Measurements from ENCODE around the gene HK1. TPM values are rescaled to one million over a fixed set of nuclear protein-coding genes. Genes with fewer than 3 reads are reported as not detected.
"Not testable (repeated sequence)": the region's sequence is repeated elsewhere in the genome, so short reads cannot be mapped to it uniquely, and the experiment has no call there.

The HK1 gene
- 137 and 139 TPM in 2 replicates for total RNA-seq

DNA sequence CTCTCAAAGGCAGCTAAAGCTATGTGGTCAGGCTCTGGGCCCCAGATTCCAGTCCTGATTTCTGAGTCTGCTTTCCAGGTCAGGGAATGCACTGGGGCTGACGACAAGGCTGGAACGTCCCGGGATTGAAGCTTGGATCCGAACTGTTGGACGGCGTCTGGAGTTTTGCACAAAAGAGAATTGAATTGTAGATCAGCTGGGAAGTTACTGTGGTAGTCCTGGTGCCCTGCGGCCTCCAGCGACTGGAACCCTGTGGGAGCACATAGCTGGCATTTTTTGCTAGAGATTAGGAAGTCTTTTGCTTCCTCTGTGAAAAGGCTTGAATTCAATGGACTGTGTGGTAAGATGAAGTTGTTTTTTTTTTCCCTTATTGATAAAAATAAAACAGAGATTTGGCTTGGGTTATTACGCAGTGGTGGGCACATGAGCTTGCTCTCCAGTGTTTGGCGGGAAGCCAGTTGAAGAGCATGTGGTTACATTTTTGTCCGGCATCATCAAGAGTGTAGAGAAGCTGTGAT, at the start of gene HK1:
HK1 (plus strand) TSS at position 51 of the 518 bp plus-strand sequence.
- intact Hi-C loops (cut with micrococcal nuclease): no loop called here

GRCh38 chr10:69229616-69229916, 48.7 kb upstream of the HK1 start:
- intact Hi-C loops (cut with micrococcal nuclease): loop anchor here (1.0 to 10.0 kb wide), 3 partner anchors 50 to 895 kb away; partner anchors contain the start of genes HNRNPH3 and PBLD

DNA sequence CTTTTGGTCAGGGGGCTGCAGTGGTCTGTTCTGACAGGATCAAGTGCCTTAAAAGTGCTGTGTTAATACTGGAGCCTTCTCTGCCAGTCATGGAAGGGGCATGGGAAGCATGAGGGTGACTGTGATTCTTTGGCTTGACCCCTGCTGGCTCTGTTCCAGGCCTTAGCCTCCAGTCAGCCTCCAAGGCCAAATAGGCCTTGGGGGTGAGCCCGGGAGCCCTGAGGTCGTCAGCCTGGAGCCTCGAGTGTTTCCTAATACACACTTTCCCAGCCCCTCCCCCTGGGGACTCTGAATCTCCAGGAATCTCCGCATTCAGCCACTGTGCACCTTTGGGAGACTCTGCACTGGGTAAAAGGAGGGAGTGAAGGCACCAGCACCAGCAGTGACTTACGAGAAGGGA, 48.2 kb upstream of the HK1 start:
- intact Hi-C loops (cut with micrococcal nuclease): no loop called here

DNA sequence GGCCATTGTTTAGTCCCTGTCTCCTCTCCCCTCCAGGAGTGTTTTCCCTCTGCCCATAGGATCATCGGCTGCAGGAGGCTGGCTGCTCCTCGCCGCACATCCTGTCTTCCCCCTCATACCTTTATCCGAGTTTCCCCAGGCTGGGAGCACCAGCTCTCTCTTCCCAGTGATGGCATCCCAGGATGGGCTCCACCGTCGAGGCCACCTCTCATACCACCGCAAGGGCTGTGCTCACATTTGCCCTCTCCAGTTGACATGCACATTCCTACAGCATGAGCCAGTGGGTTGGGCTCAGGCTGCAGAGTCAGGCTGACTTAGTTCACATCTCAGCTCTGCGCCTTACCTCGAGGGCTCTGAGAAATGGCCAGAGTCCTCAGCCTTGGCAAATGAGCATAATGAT, 46.0 kb upstream of the HK1 start:
- intact Hi-C loops (cut with micrococcal nuclease): no loop called here

- intact Hi-C loops (cut with micrococcal nuclease): no loop called here
These were observed 45.4 kb upstream of the HK1 start for GRCh38 chr10:69232736-69233480.

GRCh38 chr10:69234447-69234846, 43.8 kb upstream of the HK1 start:
- intact Hi-C loops (cut with micrococcal nuclease): no loop called here

GRCh38 chr10:69237528-69238159, 40.7 kb upstream of the HK1 start:
- intact Hi-C loops (cut with micrococcal nuclease): loop anchor here (1.0 to 5.0 kb wide), 7 partner anchors 15 to 395 kb away; partner anchors contain the start of gene FAM241B

DNA sequence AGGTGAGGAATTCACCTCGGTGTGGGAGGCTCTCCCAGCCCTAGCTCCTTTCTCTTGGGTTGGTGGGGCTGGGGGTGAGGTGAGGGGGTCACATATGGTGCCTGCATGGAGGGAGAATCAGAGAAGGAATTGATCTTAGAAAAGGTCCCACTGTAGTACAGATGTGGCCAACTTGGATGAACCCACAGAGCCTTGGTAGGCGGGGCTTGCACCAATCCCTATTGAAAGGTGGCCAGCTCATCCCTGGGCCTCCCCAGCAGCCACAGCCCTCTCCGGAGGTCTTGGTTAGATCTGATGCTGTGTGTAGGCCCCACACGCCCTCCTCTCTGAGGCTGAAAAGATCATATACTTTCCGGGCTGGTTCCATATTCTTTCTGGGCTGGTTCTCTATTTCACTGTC, 39.2 kb upstream of the HK1 start:
- intact Hi-C loops (cut with micrococcal nuclease): loop anchor here (5.0 kb wide), 1 partner anchor 393 kb away; the partner anchor contains the start of gene FAM241B

DNA sequence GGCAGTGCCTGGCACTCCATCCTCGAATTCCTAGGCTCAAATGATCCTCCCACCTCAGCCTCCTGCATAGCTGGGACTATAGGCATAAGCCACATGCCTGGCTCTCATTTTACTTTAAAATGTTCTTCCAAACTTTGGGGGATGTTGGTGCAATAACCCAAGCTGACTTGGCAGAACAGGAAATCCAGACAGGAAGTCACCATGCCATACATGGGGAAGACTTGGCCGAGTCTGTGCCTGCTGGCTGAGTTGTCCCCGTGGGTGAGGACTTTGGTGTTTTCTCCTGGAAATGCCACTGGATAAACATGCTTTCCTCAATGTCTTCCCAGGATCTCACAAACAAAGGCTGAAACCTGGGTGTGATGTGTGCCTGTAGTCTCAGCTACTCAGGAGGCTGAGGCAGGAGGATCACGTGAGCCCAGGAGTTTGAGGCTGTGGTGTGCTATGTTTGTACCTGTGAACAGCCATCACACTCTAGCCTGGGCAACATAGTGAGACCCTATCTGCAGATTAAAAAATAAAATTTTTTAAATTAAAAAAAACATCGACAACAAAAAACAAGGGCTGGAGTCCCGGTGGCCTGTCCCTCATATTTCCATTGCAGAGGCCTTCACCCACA, 38.4 kb upstream of the HK1 start:
- intact Hi-C loops (cut with micrococcal nuclease): loop anchor here (5.0 kb wide), 1 partner anchor 392 kb away; the partner anchor contains the start of gene FAM241B

DNA sequence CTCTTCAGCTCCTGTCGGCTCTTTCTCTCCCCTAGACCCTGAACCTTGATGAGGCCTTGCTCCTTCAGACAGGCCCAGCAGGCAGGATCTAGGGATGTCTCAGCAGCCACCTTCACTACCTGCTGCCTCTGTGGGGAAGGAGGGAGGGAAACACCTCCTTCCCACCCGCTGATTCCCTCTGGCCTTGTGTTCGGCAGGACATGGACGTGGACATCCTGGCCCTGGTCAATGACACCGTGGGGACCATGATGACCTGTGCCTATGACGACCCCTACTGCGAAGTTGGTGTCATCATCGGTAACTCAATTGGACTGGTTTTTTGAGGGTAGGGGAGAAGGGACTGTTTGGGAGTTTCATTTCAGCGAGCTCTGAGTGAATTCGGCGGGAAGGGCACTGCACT, 37.8 kb upstream of the HK1 start:
- intact Hi-C loops (cut with micrococcal nuclease): no loop called here

DNA sequence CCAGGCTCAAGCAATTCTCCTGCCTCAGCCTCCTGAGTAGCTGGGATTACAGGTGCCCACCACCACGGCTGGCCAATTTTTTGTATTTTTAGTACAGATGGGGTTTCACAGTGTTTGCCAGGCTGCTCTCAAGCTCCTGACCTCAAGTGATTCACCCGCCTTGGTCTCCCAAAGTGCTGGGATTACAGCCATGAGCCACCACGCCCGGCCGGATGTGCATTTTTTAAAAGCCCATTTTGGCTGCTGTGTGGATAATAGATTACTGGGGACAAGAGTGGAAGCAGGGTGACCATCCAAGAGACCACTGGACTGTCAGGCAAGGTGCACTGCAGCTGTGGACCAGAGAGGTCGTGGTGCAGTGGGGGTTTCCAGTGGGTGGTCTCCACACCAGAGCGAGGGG, 36.7 kb upstream of the HK1 start:
- intact Hi-C loops (cut with micrococcal nuclease): no loop called here

- intact Hi-C loops (cut with micrococcal nuclease): no loop called here
These were observed 36.0 kb upstream of the HK1 start for GRCh38 chr10:69242040-69242851.

GRCh38 chr10:69242852-69243212, 35.5 kb upstream of the HK1 start:
- intact Hi-C loops (cut with micrococcal nuclease): no loop called here

GRCh38 chr10:69243817-69244216, 34.5 kb upstream of the HK1 start:
- intact Hi-C loops (cut with micrococcal nuclease): no loop called here

DNA sequence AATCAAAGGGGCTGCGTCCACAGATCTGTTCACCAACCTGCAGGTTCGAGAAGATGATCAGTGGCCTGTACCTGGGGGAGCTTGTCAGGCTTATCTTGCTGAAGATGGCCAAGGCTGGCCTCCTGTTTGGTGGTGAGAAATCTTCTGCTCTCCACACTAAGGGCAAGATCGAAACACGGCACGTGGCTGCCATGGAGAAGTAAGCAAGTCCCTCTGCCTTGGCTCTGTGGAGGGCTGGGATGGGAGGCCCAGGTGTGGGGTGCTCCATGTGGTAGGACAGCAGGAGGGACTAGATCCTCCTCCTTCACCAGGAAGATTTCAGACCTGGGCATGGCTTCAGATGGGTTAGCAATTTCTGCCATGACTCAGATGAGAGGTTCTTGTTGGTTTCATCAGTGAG, 32.3 kb upstream of the HK1 start:
- intact Hi-C loops (cut with micrococcal nuclease): no loop called here

GRCh38 chr10:69246581-69247312, 31.5 kb upstream of the HK1 start:
- intact Hi-C loops (cut with micrococcal nuclease): no loop called here

DNA sequence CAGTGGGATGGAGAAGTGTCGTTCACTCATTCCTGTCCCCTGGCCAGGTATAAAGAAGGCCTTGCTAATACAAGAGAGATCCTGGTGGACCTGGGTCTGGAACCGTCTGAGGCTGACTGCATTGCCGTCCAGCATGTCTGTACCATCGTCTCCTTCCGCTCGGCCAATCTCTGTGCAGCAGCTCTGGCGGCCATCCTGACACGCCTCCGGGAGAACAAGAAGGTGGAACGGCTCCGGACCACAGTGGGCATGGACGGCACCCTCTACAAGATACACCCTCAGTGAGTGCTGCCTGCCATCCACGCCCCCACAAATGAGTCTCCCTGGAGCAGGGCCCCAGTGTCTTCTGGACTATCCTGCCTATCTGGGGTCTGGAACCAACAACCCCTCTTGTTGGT, 31.0 kb upstream of the HK1 start:
- intact Hi-C loops (cut with micrococcal nuclease): no loop called here

DNA sequence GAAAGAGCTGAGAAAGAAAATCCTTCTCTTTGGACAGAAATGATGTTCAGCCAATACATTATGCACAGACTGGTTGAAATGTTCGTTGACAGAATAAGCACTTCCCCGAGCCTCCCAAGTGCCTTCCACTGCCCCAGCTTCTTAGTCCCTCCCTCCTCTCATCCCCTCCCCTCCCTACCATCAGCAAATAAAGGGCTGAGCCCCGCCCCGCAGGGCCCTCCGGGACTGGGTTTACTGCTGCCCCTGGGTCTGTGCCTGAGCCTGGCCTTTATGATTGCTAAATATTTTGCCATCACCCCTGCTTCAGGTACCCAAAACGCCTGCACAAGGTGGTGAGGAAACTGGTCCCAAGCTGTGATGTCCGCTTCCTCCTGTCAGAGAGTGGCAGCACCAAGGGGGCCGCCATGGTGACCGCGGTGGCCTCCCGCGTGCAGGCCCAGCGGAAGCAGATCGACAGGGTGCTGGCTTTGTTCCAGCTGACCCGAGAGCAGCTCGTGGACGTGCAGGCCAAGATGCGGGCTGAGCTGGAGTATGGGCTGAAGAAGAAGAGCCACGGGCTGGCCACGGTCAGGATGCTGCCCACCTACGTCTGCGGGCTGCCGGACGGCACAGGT, 30.1 kb upstream of the HK1 start:
- intact Hi-C loops (cut with micrococcal nuclease): no loop called here

DNA sequence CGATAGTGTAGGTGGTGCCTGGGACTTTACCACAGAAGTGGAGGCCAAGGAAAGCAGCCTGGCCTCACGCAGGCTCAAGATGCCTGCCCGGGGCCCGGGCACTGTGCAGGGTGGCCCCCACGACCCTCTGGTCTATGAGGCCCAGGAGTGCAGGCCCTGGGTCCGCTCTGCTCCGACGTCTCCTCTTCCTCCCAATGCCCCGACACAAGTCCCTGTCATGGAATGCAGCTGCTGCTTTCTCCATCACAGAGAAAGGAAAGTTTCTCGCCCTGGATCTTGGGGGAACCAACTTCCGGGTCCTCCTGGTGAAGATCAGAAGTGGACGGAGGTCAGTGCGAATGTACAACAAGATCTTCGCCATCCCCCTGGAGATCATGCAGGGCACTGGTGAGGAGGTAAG, 28.3 kb upstream of the HK1 start:
- intact Hi-C loops (cut with micrococcal nuclease): no loop called here

GRCh38 chr10:69251417-69251816, 26.9 kb upstream of the HK1 start:
- intact Hi-C loops (cut with micrococcal nuclease): not testable (repeated sequence)
